Measurements from ENCODE around the gene ZBTB14. TPM values are rescaled to one million over a fixed set of nuclear protein-coding genes. Genes with fewer than 3 reads are reported as not detected.

The ZBTB14 gene
- total RNA-seq, 1 donor from 2014 or later, result 16.1 TPM

DNA sequence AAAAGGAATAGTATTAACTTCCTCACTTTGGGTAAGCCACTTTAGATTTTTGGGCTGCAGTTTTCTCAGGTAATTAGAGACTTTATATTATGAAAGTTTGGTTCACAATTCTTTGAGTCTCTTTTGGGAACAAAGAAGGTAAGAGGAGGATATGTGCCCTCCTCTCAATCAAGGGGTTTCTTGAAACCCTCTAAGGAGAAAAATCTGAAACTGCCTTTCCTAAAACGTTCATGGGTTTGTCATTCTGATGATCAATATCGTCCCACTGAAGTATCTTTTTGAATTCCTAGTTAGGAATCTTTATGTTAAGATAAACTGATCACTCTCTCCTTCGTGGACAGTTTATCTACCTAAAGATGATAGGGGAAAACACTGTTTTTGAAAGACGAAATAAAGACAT is 56.1 kb downstream of the ZBTB14 start:
- peak overlapping the region; percentile 79 for H3K4me3 ChIP-seq (ENCODE audit: low read depth, low read length)
- H3K36me3 ChIP-seq (ENCODE audit: control insufficient read depth, insufficient read depth, low read length), result no peaks in the 10 kb centered on the region
- no peaks in the 10 kb centered on the region for H3K27me3 ChIP-seq (ENCODE audit: control insufficient read depth, insufficient read depth, low read length)
- TF ChIP-seq, protein P1, sequence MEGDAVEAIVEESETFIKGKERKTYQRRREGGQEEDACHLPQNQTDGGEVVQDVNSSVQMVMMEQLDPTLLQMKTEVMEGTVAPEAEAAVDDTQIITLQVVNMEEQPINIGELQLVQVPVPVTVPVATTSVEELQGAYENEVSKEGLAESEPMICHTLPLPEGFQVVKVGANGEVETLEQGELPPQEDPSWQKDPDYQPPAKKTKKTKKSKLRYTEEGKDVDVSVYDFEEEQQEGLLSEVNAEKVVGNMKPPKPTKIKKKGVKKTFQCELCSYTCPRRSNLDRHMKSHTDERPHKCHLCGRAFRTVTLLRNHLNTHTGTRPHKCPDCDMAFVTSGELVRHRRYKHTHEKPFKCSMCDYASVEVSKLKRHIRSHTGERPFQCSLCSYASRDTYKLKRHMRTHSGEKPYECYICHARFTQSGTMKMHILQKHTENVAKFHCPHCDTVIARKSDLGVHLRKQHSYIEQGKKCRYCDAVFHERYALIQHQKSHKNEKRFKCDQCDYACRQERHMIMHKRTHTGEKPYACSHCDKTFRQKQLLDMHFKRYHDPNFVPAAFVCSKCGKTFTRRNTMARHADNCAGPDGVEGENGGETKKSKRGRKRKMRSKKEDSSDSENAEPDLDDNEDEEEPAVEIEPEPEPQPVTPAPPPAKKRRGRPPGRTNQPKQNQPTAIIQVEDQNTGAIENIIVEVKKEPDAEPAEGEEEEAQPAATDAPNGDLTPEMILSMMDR (IDR thresholded peaks at IDR 0.05; ENCODE audit: insufficient read depth, low read length, poor library complexity, severe bottlenecking), result no peak
- DNase-seq (ENCODE audit: low read depth), result no peak

Other genes with a start within 250 kb of the ZBTB14 start
- gene AKAIN1, start 98.5 kb downstream of the ZBTB14 start, total RNA-seq, result not detected in 2 replicates
- gene EPB41L3, start 248.3 kb upstream of the ZBTB14 start, total RNA-seq, result 37.4 and 43.0 TPM in 2 replicates

Data from kidney epithelial cell (primary cell).